ENCODE measurements around the gene C10orf143. TPM values are rescaled to one million over a fixed set of nuclear protein-coding genes. Genes with fewer than 3 reads are reported as not detected.
"Not testable (repeated sequence)": the region's sequence is repeated elsewhere in the genome, so short reads cannot be mapped to it uniquely, and the experiment has no call there.

Gene C10orf143
- 0.82 TPM for total RNA-seq

DNA sequence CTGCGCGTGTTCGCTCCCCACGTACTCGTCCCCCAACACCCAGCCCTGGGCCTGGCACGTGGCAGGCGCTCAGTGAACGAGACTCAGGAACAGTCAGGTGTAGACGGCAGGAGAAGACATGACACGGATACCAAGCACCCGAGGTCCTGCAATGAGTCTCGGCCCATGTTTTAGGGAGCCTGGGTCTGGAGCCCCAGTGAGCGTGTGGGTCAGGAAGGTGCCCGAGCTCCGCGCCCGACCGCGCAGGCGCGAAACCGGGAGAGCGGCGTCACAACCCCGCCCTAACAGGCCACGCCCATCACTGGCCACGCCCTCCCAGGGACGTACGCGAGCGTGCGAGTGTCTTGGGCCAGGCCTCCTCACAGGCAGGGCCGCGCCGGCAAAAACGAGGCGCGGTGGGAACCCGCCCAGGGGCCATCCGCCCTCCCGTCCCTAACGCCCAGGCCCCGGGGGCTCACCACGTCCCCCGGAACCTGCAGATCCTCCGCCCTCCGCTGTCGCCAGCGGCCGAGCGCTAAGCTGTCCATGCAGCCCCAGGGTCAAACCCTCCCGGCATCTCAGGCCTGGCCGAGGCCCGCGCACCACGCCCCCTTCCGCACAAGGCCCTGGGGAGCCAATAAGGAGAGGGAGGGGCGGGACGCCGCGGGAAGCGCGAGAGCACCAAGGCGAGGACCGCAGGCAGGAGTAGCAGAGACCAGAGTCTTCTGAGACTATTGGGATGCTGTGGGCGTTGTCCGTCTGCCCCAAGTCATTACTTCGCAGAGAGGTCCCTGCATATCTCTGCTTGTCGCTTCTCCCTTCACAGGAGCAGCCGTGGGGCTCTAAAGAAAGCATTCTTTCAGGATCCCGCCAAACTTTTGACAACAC is at the start of gene C10orf143:
TSS of gene C10orf143 (minus strand) at position 585 of the 867 bp plus-strand sequence. CDS start at position 527, 58 bp downstream.
- peak; percentile 99 for DNase-seq

DNA sequence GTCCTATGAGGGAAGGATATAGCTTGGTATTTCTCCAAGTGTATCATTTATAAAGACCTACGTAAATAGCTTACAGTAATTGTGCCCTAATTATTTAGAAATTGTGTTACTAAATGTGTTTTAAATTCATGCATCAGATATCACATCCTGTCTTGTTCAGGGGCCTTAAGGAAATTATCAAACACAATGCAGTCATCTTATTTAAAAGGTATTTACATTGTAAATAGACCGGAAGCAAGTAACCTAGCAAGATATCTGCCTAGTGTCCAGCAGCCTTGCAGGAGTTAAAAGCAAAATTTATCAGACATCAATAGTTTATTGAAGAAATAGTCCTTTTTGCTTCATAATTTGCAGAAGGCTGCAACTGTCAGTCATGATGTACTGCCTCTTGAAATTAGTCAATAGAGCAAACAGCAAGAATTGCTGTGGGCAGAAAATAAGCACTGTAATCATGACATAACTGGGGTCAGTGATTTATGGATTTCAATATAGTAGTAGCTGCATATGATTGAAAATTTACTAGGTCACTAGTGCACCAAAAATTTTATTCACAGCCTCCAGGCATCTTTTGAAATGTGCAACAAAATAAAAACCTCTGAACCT is 48.7 kb upstream of the C10orf143 start:
- DNase-seq, result no peak

DNA sequence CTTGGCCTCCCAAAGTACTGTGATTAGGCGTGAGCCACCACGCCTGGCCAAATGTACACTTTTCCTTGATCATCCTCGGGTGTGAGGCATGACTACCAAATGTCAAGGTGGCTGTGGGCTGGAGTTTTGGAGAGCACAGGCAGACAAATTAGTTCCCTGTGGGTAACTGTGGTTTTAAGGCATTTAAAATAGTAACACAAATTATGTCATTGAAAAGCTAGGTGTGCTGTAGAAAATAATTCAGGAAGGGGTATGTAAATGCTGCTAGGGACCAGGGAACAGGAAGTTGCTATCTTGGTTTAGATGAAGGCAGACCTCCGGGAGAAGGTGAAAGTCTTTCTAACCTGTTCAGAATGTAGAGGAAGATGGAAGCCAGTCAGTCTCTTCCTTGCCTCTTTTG is 35.4 kb upstream of the C10orf143 start:
- no peak for DNase-seq

DNA sequence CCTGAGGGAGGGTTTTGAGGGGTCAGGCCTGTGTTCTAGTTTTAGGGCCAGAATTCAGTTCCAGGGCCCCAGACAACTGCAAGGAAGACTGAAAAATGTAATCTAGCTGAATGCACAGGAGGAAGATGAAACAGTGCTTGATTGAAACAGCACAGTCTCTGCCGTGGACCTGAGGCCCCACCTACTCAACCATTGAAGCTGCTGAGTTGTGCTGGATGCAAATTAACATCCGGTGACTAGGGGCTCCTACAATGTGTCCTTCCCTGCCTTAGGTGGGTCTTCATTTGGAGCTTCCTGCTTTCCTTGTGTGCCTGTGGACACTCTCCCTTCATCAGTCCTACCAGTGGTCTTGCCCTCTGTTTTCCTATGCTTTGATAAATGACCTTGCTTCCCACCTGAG is 31.2 kb upstream of the C10orf143 start:
- no peak for DNase-seq

GRCh38 chr10:130141460-130141859 is 30.8 kb upstream of the C10orf143 start:
- no peak for DNase-seq

- no peak for DNase-seq
These were observed 30.4 kb upstream of the C10orf143 start for GRCh38 chr10:130141038-130141437.

DNA sequence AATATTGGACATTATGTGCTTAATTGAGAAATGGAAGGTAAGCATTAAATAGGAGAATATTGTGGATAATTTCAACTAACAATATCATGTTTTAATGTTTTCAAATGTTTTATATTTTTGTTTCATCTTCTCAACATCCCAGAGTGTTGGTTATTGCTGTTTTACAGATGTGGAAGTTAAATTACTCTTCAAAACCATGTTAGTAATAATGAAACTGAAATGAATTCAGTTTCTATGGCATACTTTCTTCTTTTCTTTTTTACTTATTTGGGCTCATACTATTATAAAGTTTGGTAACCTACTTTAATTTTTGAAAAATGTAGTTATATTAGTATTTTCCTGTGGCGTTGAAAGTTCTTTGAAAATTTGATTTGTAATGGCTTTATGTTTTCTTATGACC is 29.8 kb upstream of the C10orf143 start:
- DNase-seq, result no peak

DNA sequence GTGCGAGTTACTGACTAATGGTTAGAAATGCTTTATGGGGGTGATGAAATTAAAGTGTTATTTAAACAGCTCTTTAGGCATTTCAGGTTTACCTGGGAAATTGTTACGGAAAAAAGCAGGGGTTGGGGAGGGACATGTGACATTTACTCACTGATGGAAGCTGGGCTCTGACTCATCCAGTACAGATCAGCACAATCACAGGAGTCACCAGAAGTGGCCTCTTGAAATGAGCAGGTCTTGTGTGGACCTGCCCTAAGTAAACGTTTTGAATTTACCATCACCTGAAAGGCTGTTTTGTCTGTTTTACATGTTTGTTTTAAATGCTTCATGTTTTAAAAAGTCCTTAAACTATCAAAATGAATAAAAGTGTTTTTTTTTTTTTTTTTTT is 27.8 kb upstream of the C10orf143 start:
- peak; percentile 63 for DNase-seq

DNA sequence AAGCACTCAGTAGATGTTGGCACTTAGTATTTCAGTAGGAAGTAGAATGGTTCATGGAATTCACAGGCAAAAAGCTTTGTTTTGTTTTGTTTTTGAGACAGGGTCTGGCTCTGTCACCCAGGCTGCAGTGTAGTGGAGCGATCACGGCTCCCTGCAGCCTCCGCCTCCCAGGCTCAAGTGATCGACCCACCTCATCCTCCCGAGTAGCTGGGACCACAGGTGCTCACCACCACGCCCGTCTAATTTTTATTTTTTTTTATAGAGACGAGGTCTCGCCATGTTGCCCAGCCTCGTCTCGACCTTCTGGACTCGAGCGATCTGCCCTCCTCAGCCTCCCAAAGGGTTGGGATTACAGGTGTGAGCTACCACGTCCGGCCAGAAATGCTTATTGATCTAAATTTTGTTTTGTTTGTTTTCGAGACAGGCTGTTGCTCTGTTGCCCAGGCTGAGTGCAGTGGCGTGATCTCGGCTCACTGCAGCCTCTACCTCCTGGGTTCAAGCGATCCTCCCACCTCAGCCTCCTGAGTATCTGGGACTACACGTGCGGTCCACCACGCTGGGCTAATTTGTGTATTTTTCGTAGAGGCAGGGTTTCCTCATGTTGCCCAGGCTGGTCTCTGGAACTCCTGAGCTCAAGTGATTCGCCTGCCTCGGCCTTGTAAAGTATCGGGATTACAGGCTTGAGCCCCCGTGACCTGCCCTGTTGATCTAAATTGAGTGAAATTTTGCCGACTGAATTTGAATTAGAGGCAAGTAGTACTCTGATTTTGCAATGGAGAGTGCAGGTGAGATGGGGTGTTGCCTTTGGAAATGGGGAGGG is 27.2 kb upstream of the C10orf143 start:
- no peak for DNase-seq

DNA sequence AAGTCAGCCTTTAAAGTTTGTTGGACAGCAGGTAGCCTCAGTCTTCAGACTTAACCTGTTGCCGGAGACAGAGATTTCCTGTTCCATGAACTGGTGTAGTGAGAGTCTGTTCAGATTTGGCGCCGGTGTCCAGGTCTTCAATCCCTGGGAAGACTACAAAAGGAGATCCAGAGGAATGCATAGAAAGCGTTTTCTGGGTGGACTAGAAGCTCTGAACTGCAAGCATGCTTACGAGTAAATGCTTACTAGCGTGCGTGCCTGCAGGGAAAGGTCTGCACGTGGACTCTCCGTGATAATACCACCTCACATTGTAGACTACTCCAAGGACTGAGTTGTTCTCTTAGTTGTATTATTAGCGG is 26.4 kb upstream of the C10orf143 start:
- peak; percentile 29 for DNase-seq

DNA sequence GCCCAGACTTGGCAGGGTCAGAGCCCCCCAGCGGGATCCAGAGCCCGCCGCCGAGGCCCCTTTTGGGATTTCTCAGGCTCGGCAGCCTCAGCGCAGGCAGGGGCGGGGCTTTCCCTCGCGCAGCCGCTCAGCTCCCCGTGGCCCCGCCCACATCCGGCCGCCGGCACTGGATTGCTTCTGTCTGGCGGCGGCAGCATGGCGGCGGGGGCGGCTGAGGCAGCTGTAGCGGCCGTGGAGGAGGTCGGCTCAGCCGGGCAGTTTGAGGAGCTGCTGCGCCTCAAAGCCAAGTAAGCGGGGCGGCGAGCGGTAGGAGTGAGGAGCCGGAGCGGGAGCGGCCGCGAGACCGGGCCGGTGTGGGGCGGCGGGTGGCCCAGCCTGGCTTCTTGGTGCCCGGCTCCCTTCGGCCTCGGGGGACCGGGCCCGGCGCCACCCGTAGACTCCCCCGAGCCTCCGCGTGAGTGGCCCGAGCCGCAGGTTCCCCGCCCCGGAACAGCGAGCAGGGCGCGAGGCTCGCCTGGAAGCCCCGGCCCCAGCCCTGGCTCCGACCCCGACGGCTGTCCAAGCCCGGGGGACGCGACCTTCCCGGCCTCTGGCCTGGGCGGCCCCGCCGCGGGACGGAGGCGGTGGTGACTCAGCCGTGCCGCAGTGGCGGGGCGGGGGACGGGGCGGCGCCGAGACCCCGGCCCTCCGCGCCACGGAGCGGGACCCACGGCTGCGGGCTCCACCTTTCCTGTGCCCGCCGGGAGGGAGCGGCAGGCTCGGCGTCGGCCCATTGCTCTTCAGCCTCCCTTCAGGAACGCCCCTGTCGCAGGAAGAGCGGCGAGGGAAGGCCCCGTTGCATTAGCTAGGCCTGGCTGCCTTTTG is 25.8 kb upstream of the C10orf143 start, which contains the start of gene GLRX3:
TSS of gene GLRX3 (plus strand) at position 166 of the 864 bp plus-strand sequence. CDS start at position 196, 30 bp downstream.
- DNase-seq, result peak; percentile 95

- DNase-seq, result no peak
These were observed 25.1 kb upstream of the C10orf143 start for GRCh38 chr10:130135676-130136225.

GRCh38 chr10:130128922-130129321 is 18.3 kb upstream of the C10orf143 start:
- no peak for DNase-seq

- no peak for DNase-seq
These were observed 17.6 kb upstream of the C10orf143 start for GRCh38 chr10:130128062-130128781.

DNA sequence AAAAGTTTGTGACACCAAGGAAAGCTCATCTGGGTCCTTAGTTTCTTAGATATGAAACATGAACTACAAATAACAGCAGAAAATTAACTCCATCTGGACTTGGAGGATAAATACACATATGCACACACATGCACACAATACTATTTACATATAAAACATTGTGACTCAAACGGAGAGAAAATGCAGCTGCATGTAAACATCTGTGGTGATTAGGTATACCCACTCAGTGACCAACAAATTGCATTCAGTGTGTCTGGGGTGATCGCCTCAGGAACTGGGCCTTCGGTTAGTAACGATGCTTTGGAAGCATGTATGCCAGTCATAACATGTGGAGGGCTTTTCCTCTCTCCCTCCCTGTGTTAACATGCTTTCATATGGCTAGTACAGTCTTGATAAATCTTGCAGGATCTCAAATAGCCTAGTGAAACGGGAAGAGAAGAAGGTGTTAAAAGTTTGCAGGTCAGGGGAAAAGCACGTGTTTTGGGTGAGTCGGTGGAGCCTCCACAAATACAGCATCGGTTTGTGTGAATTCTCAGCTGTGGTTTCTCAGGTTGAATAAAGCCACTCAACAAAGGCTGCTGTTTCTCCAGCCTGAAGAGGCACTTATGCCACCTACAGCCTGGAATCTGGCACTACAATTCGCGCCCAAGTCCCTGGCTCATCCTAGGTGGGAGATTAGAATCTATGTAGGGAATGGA is 16.9 kb upstream of the C10orf143 start:
- DNase-seq, result peak; percentile 88

DNA sequence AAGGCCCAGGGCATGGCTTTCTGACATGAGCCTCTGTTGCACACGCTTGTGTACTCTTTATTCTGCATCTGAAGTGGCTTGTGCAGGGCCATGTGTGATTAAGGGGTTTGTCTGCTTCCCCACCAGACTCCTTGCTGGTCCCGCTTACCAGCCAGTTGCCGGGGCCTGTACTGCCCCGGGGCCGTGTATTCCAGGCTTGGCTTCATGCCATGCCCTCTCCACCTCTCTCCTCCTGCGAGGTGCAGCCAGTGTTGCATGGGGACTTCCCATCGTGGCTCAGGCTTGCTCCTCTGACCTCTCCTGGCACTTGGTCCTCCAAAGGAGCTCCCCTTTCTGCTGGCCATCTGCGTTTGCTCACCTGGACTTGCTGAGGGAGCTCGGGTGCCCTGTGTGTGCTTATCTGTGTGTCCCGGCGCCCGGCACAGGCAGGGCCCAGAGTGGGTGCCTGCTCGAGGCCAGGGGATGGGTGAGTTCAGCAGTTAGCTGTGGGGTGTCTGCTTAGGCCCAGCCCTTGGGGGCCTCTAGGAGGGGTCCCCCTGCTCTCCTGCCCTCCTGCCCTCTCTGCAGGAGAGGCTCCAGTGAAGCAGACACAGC is 11.0 kb upstream of the C10orf143 start:
- no peak for DNase-seq

- not testable (repeated sequence) for DNase-seq
These were observed 6.9 kb upstream of the C10orf143 start for GRCh38 chr10:130117535-130117934.

DNA sequence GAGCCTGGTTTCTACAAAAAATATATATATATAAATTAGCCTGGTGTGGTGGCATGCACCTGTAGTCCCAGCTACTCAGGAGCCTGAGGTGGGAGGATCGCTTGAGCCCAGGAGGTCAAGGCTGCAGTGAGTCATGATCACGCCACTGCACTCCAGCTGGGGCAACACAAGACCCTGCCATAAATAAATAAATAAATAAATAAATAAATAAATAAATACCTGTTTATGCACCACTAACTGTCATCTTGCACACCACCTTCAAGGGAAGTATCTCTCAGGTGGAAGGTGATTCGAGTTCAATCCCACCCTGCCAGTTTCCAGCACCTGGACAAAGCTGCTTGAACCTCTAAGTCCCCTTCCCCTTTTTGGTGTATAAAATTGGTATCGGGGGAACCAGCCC is 6.3 kb upstream of the C10orf143 start:
- DNase-seq, result not testable (repeated sequence)

DNA sequence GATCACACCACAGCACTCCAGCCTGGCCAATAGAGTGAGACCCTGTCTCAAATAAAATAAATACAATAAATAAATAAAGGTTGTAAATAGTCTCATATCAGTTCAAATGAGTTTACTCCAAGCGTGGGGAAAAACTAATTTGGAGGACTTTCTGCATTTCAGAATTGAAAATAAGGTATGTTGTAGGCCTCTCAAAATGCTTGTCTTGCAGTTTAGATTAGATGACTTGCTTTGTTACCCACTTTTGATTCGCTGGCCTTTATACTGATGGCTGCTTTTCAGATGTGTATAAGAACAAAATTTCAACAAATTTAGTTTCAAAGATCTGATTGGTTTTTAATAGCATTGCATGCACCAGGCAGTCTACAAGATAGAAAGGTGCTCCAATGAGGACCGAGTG is 2.2 kb upstream of the C10orf143 start:
- no peak for DNase-seq

DNA sequence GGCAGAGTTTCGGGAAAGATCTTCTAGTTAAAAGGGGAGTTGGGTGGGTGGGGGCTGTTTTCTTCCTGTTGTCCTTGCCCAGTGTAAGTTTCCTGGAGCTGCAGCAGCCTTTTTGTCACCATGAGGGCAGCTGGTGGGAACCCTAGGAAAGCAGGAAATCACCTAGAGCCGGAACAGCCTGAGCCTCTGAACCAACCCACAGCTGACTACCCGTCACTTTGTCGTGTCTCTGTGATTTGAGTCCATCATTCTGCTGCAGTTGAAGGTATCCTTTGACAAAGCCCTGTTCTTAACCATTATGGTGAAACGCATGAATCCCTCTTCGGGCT is 1.2 kb upstream of the C10orf143 start:
- DNase-seq, result no peak
